ENCODE results near the gene ROCK2. TPM values are rescaled to one million over a fixed set of nuclear protein-coding genes. Genes with fewer than 3 reads are reported as not detected.

ROCK2 gene
- total and polyA plus RNA-seq, 2 of the 13 experiments (the other 11 are each of a cell fraction or from before 2014, with no cell fraction given), result 38.1 to 119 TPM

GRCh38 chr2:11363868-11364564 is 19.6 kb upstream of the ROCK2 start (continued):
- TF ChIP-seq RXRA (CRISPR knock-in tag; IDR thresholded peaks at IDR 0.05) (peak; percentile 52; the same call in 1 of the 2 replicates), JUND (CRISPR knock-in tag; IDR thresholded peaks at IDR 0.05) (no peak), STAT6 (CRISPR knock-in tag; IDR thresholded peaks at IDR 0.05; ENCODE audit: borderline replicate concordance) (no peak), FOXK2 (IDR thresholded peaks at IDR 0.05) (no peak), ZNF44 (CRISPR knock-in tag; IDR thresholded peaks at IDR 0.05) (0 out of 2 replicates have a peak, but pooled peaks have one; percentile 9), GATAD1 (CRISPR knock-in tag; IDR thresholded peaks at IDR 0.05) (no peak), IRF1 (CRISPR knock-in tag; IDR thresholded peaks at IDR 0.05; ENCODE audit: low read depth) (no peak), FOSL2 (CRISPR knock-in tag; IDR thresholded peaks at IDR 0.05) (no peak), DRAP1 (CRISPR knock-in tag; IDR thresholded peaks at IDR 0.05) (peak; percentile 47; the same call in 1 of the 2 replicates), ZBTB34 (CRISPR knock-in tag; IDR thresholded peaks at IDR 0.05) (no peak), TIGD3 (CRISPR knock-in tag; IDR thresholded peaks at IDR 0.05; ENCODE audit: borderline replicate concordance) (no peak), POLR2AphosphoS5 (IDR thresholded peaks at IDR 0.05; ENCODE audit: low read depth, low read length) (no peak; the same call in none of the 2 replicates), MIXL1 (CRISPR knock-in tag; IDR thresholded peaks at IDR 0.05) (no peak), ZNF572 (CRISPR knock-in tag; IDR thresholded peaks at IDR 0.05) (no peak), GZF1 (CRISPR knock-in tag; IDR thresholded peaks at IDR 0.05) (no peak), CENPBD1 (CRISPR knock-in tag; IDR thresholded peaks at IDR 0.05; ENCODE audit: borderline replicate concordance, low read depth) (no peak), MED13 (CRISPR knock-in tag; IDR thresholded peaks at IDR 0.05) (peak; percentile 34; the same call in 1 of the 2 replicates), TCF7 (IDR thresholded peaks at IDR 0.05; ENCODE audit: low read depth) (0 out of 2 replicates have a peak, but pooled peaks have one; percentile 9), RBFOX2 (IDR thresholded peaks at IDR 0.05; ENCODE audit: low read depth, low read length) (peak; percentile 75), MXI1 (IDR thresholded peaks at IDR 0.05; ENCODE audit: borderline replicate concordance, low read depth, low read length) (no peak), ZNF207 (IDR thresholded peaks at IDR 0.05; ENCODE audit: borderline replicate concordance) (no peak), NR2F2 (IDR thresholded peaks at IDR 0.05; ENCODE audit: borderline replicate concordance, low read depth) (no peak)

Measured in HepG2 (cell line).